Endothelial cell (in vitro differentiated cells): Measurements from ENCODE around the gene CD164L2. TPM values are rescaled to one million over a fixed set of nuclear protein-coding genes. Genes with fewer than 3 reads are reported as not detected.
"Not testable (repeated sequence)": the region's sequence is repeated elsewhere in the genome, so short reads cannot be mapped to it uniquely, and the experiment has no call there.

Experiments
- DNase-seq: peaks from one replicate; pipeline ENCODE4 v3.0.0; 2021; ENCODE audit warnings: low spot score
- H3K27ac Mint-ChIP-seq: one replicate; pipeline ENCODE4 v1.8.0; 2021; ENCODE audit warnings: mixed read lengths, inconsistent platforms; ENCODE audit not compliant: unreplicated experiment
- H3K27me3 Mint-ChIP-seq: one replicate; pipeline ENCODE4 v1.8.0; 2021; ENCODE audit warnings: mild to moderate bottlenecking, moderate library complexity, mixed read lengths, inconsistent platforms; ENCODE audit not compliant: unreplicated experiment
- H3K36me3 Mint-ChIP-seq: one replicate; pipeline ENCODE4 v1.8.0; 2021; ENCODE audit warnings: mild to moderate bottlenecking, low read depth, mixed read lengths, inconsistent platforms; ENCODE audit not compliant: unreplicated experiment
- H3K4me1 Mint-ChIP-seq: one replicate; pipeline ENCODE4 v1.8.0; 2021; ENCODE audit warnings: mild to moderate bottlenecking, mixed read lengths, inconsistent platforms; ENCODE audit not compliant: unreplicated experiment
- H3K4me3 Mint-ChIP-seq: one replicate; pipeline ENCODE4 v1.8.0; 2021; ENCODE audit warnings: mild to moderate bottlenecking, mixed read lengths, inconsistent platforms; ENCODE audit not compliant: unreplicated experiment
- H3K9me3 Mint-ChIP-seq: one replicate; pipeline ENCODE4 v1.8.0; 2021; ENCODE audit warnings: mixed read lengths, inconsistent platforms; ENCODE audit not compliant: unreplicated experiment
- total RNA-seq: library from RNA; stranded (reverse); fragmentation: NEBNext Ultra II Directional; extraction: Animal tissue kit (Norgen Biotek cat#: 25700); gene quantifications from one replicate; pipeline ENCODE4 v1.2.1, GENCODE V29; 2021; ENCODE audit not compliant: unreplicated experiment
- TF ChIP-seq, protein P1 (sequence below): fragments of 200-600 bp; sonication (generic); IDR thresholded peaks from one replicate; pipeline ENCODE4 v1.5.0; 2021; ENCODE audit warnings: antibody characterized with exemption; ENCODE audit not compliant: unreplicated experiment

CD164L2 gene
- total RNA-seq, 1 donor from 2014 or later, result 0.72 TPM

DNA sequence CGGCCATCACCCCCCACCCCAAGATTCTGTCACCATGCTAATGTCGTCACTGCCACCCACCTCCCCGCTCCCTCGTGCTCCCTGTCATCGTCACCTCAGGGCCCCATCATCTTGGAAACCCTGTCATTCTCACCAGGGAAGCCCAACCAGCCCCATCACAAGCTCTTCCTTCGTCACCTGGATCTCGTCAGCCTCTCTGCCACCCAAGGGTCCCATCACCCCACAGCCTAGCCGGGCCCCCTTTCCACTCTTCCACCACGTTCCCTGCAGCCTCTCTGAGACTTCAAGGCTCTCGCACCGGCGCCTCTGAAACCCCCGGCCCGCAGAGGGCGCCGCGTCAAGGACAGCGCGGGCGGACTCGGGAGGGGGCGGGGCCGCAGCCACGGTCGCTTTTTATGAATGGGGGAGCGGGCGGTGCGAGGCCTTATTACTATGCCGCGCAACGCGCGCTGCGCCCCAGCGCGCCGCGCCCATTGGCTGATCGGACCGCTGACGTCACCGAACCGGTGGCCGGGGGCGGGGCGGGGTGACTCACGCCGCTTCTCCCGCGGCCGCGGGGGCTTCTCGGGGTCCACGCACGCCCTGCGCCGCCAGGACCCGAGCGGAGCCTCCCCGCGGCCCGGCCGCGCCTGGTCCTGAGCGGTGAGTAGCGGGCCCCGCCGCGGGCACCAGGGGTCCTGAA lies 9.1 kb upstream of the CD164L2 start, which contains the start of gene GPR3:
Gene GPR3, plus strand, starts transcription at position 527 of the 682 bp plus-strand sequence. CDS start 1,177 bp downstream, outside the sequence.
- H3K4me3 Mint-ChIP-seq, result peak within 1 kb of the TSS; percentile 92
- H3K36me3 Mint-ChIP-seq, result peaks cover 4% of the 10 kb centered on the region
- H3K27me3 Mint-ChIP-seq, result peaks cover 15% of the 10 kb centered on the region
- H3K4me1 Mint-ChIP-seq, result peaks cover 30% of the 10 kb centered on the region
- no peaks in the 10 kb centered on the region for H3K9me3 Mint-ChIP-seq
- TF ChIP-seq, protein P1, sequence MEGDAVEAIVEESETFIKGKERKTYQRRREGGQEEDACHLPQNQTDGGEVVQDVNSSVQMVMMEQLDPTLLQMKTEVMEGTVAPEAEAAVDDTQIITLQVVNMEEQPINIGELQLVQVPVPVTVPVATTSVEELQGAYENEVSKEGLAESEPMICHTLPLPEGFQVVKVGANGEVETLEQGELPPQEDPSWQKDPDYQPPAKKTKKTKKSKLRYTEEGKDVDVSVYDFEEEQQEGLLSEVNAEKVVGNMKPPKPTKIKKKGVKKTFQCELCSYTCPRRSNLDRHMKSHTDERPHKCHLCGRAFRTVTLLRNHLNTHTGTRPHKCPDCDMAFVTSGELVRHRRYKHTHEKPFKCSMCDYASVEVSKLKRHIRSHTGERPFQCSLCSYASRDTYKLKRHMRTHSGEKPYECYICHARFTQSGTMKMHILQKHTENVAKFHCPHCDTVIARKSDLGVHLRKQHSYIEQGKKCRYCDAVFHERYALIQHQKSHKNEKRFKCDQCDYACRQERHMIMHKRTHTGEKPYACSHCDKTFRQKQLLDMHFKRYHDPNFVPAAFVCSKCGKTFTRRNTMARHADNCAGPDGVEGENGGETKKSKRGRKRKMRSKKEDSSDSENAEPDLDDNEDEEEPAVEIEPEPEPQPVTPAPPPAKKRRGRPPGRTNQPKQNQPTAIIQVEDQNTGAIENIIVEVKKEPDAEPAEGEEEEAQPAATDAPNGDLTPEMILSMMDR, result no peak
- no peak within 1 kb of the TSS for H3K27ac Mint-ChIP-seq
- DNase-seq, result peak; percentile 91

DNA sequence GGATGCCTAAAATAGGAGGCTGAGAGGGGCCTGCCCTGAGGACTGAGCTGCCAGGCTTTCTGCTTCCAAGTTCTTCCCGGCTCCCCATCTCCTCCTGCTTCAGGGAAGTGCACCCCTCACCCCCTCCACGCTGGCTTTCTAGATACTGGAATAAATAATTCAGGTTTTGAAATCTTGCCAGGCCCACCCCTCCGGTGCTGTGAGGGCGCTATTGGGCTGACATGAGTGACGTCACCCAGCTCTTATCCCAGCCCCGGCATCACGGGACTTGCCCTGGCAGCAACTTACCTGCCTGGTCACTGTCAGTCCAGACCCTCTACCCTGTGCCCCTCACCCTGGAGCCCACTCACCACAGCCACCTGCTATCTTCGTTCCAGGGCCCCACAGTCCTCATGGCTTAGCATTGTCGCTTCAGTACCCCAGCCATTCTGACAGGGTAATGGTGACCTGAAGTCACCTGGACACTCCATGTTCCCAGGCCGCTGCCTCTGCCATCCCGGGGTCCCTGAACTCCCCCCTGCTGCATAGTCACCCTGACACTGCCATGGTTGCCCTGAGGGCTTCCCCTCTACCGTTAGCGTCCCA lies 8.5 kb upstream of the CD164L2 start:
- H3K9me3 Mint-ChIP-seq, result no peaks in the 10 kb centered on the region
- H3K4me3 Mint-ChIP-seq, result peak overlapping the region; percentile 89
- TF ChIP-seq, protein P1, result no peak
- no peak overlapping the region for H3K27ac Mint-ChIP-seq
- peaks cover 27% of the 10 kb centered on the region for H3K4me1 Mint-ChIP-seq
- peaks cover 4% of the 10 kb centered on the region for H3K36me3 Mint-ChIP-seq
- no peak for DNase-seq
- H3K27me3 Mint-ChIP-seq, result peaks cover 15% of the 10 kb centered on the region

- Mint-ChIP-seq H3K4me3 (peak overlapping the region; percentile 60), H3K36me3 (no peaks in the 10 kb centered on the region), H3K27me3 (peaks cover 10% of the 10 kb centered on the region), H3K27ac (peak overlapping the region; percentile 91), H3K4me1 (peaks cover 23% of the 10 kb centered on the region), H3K9me3 (no peaks in the 10 kb centered on the region)
- TF ChIP-seq, protein P1, result peak; percentile 96
- DNase-seq, result peak; percentile 63
Observed at GRCh38 chr1:27388337-27389005, 5.3 kb upstream of the CD164L2 start.

DNA sequence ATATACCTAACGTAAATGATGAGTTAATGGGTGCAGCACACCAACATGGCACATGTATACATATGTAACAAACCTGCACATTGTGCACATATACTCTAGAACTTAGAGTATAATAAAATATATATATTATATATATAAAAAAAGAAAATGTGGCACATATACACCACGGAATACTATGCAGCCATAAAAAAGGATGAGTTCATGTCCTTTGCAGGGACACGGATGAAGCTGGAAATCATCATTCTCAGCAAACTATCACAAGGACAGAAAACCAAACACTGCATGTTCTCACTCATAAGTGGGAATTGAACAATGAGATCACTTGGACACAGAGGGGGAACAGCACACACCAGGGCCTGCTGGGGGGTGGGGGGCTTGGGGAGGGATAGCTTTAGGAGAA lies 1.7 kb upstream of the CD164L2 start:
- not testable (repeated sequence) for H3K4me3 Mint-ChIP-seq, H3K36me3 Mint-ChIP-seq, DNase-seq, H3K27ac Mint-ChIP-seq, H3K9me3 Mint-ChIP-seq, H3K27me3 Mint-ChIP-seq
- peaks cover 12% of the 10 kb centered on the region for H3K4me1 Mint-ChIP-seq

GRCh38 chr1:27383661-27384060 lies 528 bp upstream of the CD164L2 start:
- no peak overlapping the region for H3K4me3 Mint-ChIP-seq
- TF ChIP-seq, protein P1, result no peak
- no peaks in the 10 kb centered on the region for H3K9me3 Mint-ChIP-seq
- H3K36me3 Mint-ChIP-seq, result peaks cover 4% of the 10 kb centered on the region
- no peak for DNase-seq
- H3K27ac Mint-ChIP-seq, result no peak overlapping the region
- peaks cover 3% of the 10 kb centered on the region for H3K27me3 Mint-ChIP-seq
- peaks cover 8% of the 10 kb centered on the region for H3K4me1 Mint-ChIP-seq
